Transverse colon (tissue), 4 donors: ENCODE data around the gene MUC6. TPM values are rescaled to one million over a fixed set of nuclear protein-coding genes. Genes with fewer than 3 reads are reported as not detected.

Source experiments
- DNase-seq: peaks from one replicate; pipeline ENCODE4 v3.0.0-alpha.2; 2019
- H3K27ac ChIP-seq, 4 donors: fragments of 200-600 bp; sonication (generic); 2 replicates each; pipeline ENCODE4 v1.5.1; 2016 to 2018; ENCODE audit warnings: inconsistent platforms in 4 of 4
- H3K27me3 ChIP-seq: fragments of 200-600 bp; sonication (generic); 2 replicates; pipeline ENCODE4 v1.5.1; 2017; ENCODE audit warnings: inconsistent platforms
- H3K36me3 ChIP-seq, 4 donors: fragments of 200-600 bp; sonication (generic); 2 replicates each; pipeline ENCODE4 v1.5.1; 2017 to 2019; ENCODE audit warnings: inconsistent platforms in 4 of 4
- H3K4me1 ChIP-seq, 4 donors: fragments of 200-600 bp; sonication (generic); 2 replicates each; pipeline ENCODE4 v1.5.1; 2017 to 2020; ENCODE audit warnings: inconsistent platforms in 4 of 4
- H3K4me3 ChIP-seq, 4 donors: fragments of 200-600 bp; sonication (generic); 1 replicate in 1 of 4; 2 replicates in 3 of 4; pipeline versions ENCODE4 v1.5.1 to v1.6.1; 2017 to 2019; ENCODE audit warnings: inconsistent platforms in 4 of 4
- H3K9me3 ChIP-seq, 2 donors: fragments of 200-600 bp; sonication (generic); 2 replicates each; pipeline ENCODE4 v1.5.1; 2017 to 2019; ENCODE audit warnings: inconsistent platforms in 2 of 2
- CTCF ChIP-seq, 5 experiments: fragments of 200-600 bp in 3 of 5; fragments of 450-650 bp in 2 of 5; sonication (generic) in 3 of 5; IDR thresholded peaks; 1 replicate in 2 of 5; 2 replicates in 3 of 5; pipeline ENCODE4 v1.5.1; 2016 to 2017; ENCODE audit warnings: antibody characterized with exemption in 5 of 5, inconsistent platforms in 3 of 5, mild to moderate bottlenecking in 2 of 5, moderate library complexity in 1 of 5
- EP300 ChIP-seq: sonication (generic); formaldehyde crosslinking; IDR thresholded peaks from one replicate; pipeline ENCODE4 v1.6.1; 2017; ENCODE audit warnings: antibody characterized with exemption, low read depth
- POLR2A ChIP-seq: fragments of 450-650 bp; IDR thresholded peaks from one replicate; pipeline ENCODE4 v1.6.1; 2016; ENCODE audit warnings: antibody characterized with exemption, mild to moderate bottlenecking, moderate library complexity
- POLR2AphosphoS5 ChIP-seq, 3 donors: sonication (generic); formaldehyde crosslinking; IDR thresholded peaks; one replicate each; pipeline ENCODE4 v1.6.1; 2016; ENCODE audit warnings: antibody characterized with exemption in 3 of 3
- WGBS, 2 donors: methylation state at CpG; one replicate each; pipeline ENCODE4 v1.1.5; 2018; ENCODE audit warnings: low coverage in 1 of 2; 5-methylcytosine and 5-hydroxymethylcytosine counted together
- in situ Hi-C, 4 donors: fragments of 200-750 bp; cut with MboI; loops; one replicate each; pipeline versions ENCODE4 v1.15.0 to v1.15.1; 2017; ENCODE audit warnings: low sequenced_read_pairs in 3 of 4, low pct_ligation_motif_present in 1 of 4, low pct_unique_long_range_greater_than_20kb in 1 of 4
- intact Hi-C: fragments of 100-400 bp; cut with DNase I; formaldehyde crosslinking; loops from one replicate; pipeline ENCODE4 v1.15.1; 2023; ENCODE audit warnings: low total_unique reads
- total RNA-seq, 4 donors: library from RNA; depleted of rRNA; stranded (reverse); fragments of >200 nt; gene quantifications; one replicate each; pipeline ENCODE4 v1.1.0, GENCODE V29; 2016

MUC6 gene
- total RNA-seq, 4 donors from 2014 or later = not detected

- TF ChIP-seq POLR2AphosphoS5 (IDR thresholded peaks at IDR 0.05) (no peak), POLR2A (no peak), CTCF (IDR thresholded peaks at IDR 0.05) (no peak), EP300 (no peak)
- no peak overlapping the region for H3K27ac ChIP-seq
- DNase-seq = no peak
These were observed 29.8 kb downstream of the MUC6 start for GRCh38 chr11:1006762-1007161.

GRCh38 chr11:1005928-1006327 is 30.6 kb downstream of the MUC6 start:
- intact Hi-C loops (no loop called here), in situ Hi-C loops (no loop called here)
- WGBS, 2 donors = 75 to 84% methylated on average over 1 to 21 of the region's 21 CpGs
- H3K27me3 ChIP-seq = no peaks in the 10 kb centered on the region
- TF ChIP-seq EP300 (no peak), POLR2A (no peak), CTCF (IDR thresholded peaks at IDR 0.05) (no peak), POLR2AphosphoS5 (IDR thresholded peaks at IDR 0.05) (no peak)
- no peak for DNase-seq
- H3K27ac ChIP-seq = no peak overlapping the region
- H3K4me3 ChIP-seq = no peak overlapping the region
- H3K4me1 ChIP-seq = no peaks in the 10 kb centered on the region
- H3K9me3 ChIP-seq = no peaks in the 10 kb centered on the region
- H3K36me3 ChIP-seq = peaks cover 0 to 46% (median 22%) of the 10 kb centered on the region in 4 donors

More at GRCh38 chr11:1006762-1007161, 29.8 kb downstream of the MUC6 start:
- peaks cover 0 to 52% (median 25%) of the 10 kb centered on the region in 4 donors for H3K36me3 ChIP-seq
- no peaks in the 10 kb centered on the region for H3K27me3 ChIP-seq
- intact Hi-C loops (no loop called here), in situ Hi-C loops (no loop called here)
- no peaks in the 10 kb centered on the region for H3K9me3 ChIP-seq
- no peak overlapping the region for H3K4me3 ChIP-seq
- 81 to 88% methylated on average over 4 to 13 of the region's 13 CpGs for WGBS, 2 donors
- no peaks in the 10 kb centered on the region for H3K4me1 ChIP-seq

GRCh38 chr11:1003159-1003558 is 33.4 kb downstream of the MUC6 start:
- TF ChIP-seq EP300 (no peak), POLR2AphosphoS5 (IDR thresholded peaks at IDR 0.05) (no peak)
- no peak overlapping the region for H3K4me3 ChIP-seq
- no peaks in the 10 kb centered on the region for H3K4me1 ChIP-seq
- in situ Hi-C loops (no loop called here), intact Hi-C loops (no loop called here)
- no peak overlapping the region for H3K27ac ChIP-seq
- peaks cover 0 to 35% (median 15%) of the 10 kb centered on the region in 4 donors for H3K36me3 ChIP-seq
- no peak for DNase-seq
- 89% methylated on average over 20 of the region's 20 CpGs; no CpG with 5 or more reads in 1 of the 2 donors for WGBS, 2 donors
- no peaks in the 10 kb centered on the region for H3K9me3 ChIP-seq
- no peaks in the 10 kb centered on the region for H3K27me3 ChIP-seq

GRCh38 chr11:1002406-1002984 is 34.0 kb downstream of the MUC6 start:
- H3K36me3 ChIP-seq = peaks cover 0 to 28% (median 13%) of the 10 kb centered on the region in 4 donors
- 95% methylated on average over 19 of the region's 20 CpGs; no CpG with 5 or more reads in 1 of the 2 donors for WGBS, 2 donors
- in situ Hi-C loops (no loop called here), intact Hi-C loops (no loop called here)
- no peaks in the 10 kb centered on the region for H3K9me3 ChIP-seq
- no peaks in the 10 kb centered on the region for H3K27me3 ChIP-seq
- H3K27ac ChIP-seq = no peak overlapping the region
- no peaks in the 10 kb centered on the region for H3K4me1 ChIP-seq
- no peak overlapping the region for H3K4me3 ChIP-seq
- TF ChIP-seq POLR2A (no peak), EP300 (no peak)
- DNase-seq = no peak

- TF ChIP-seq POLR2AphosphoS5 (IDR thresholded peaks at IDR 0.05) (no peak), CTCF (IDR thresholded peaks at IDR 0.05) (no peak), POLR2A (no peak), EP300 (no peak)
- no peak overlapping the region for H3K27ac ChIP-seq
- no peaks in the 10 kb centered on the region for H3K27me3 ChIP-seq
- peaks cover 0 to 26% (median 11%) of the 10 kb centered on the region in 4 donors for H3K36me3 ChIP-seq
- H3K9me3 ChIP-seq = no peaks in the 10 kb centered on the region
- intact Hi-C loops = no loop called here
- in situ Hi-C loops = no loop called here
- DNase-seq = no peak
- no peak overlapping the region for H3K4me3 ChIP-seq
- 93% methylated on average over 32 of the region's 32 CpGs; no CpG with 5 or more reads in 1 of the 2 donors for WGBS, 2 donors
- no peaks in the 10 kb centered on the region for H3K4me1 ChIP-seq
These were observed 34.7 kb downstream of the MUC6 start for GRCh38 chr11:1001617-1002405.
